GM12891 (cell line): Measurements from ENCODE around the gene SPP2.

Experiments used
- POLR2A ChIP-seq: IDR thresholded peaks from 2 replicates; pipeline ENCODE4 v1.6.1; 2011; ENCODE audit warnings: low read depth, low read length, control low read depth
- TAF1 ChIP-seq: IDR thresholded peaks from 2 replicates; pipeline ENCODE4 v1.6.1; 2011; ENCODE audit warnings: low read depth, low read length, control low read depth

- TF ChIP-seq POLR2A: no peak
- TF ChIP-seq TAF1: no peak
Measured at GRCh38 chr2:234050455-234051135, at the start of gene SPP2.
